ENCODE results near the gene LCNL1. TPM values are rescaled to one million over a fixed set of nuclear protein-coding genes. Genes with fewer than 3 reads are reported as not detected.

The LCNL1 gene
- total RNA-seq, 1 donor from 2014 or later, result 5.1 TPM

GRCh38 chr9:136960212-136960937 is 22.4 kb upstream of the LCNL1 start:
- peak; percentile 37 for ATAC-seq
- Histone ChIP-seq H3K36me3 (no peaks in the 10 kb centered on the region), H3K9me3 (no peaks in the 10 kb centered on the region), H3K27me3 (no peaks in the 10 kb centered on the region), H3K27ac (peak overlapping the region; percentile 24), H3K4me3 (no peak overlapping the region), H3K4me1 (peaks cover 8% of the 10 kb centered on the region)
- intact Hi-C loops (cut with DNase I), result no loop called here
- TF ChIP-seq CTCF (IDR thresholded peaks at IDR 0.05), result no peak
- no peak for DNase-seq

GRCh38 chr9:136960938-136961275 is 21.9 kb upstream of the LCNL1 start:
- H3K9me3 ChIP-seq, result no peaks in the 10 kb centered on the region
- H3K36me3 ChIP-seq, result no peaks in the 10 kb centered on the region
- no peaks in the 10 kb centered on the region for H3K27me3 ChIP-seq
- ATAC-seq (no peak), DNase-seq (no peak)
- no peak overlapping the region for H3K4me3 ChIP-seq
- no peak overlapping the region for H3K27ac ChIP-seq
- no peak for TF ChIP-seq CTCF (IDR thresholded peaks at IDR 0.05)
- peaks cover 9% of the 10 kb centered on the region for H3K4me1 ChIP-seq
- intact Hi-C loops (cut with DNase I), result no loop called here

- Histone ChIP-seq H3K9me3 (no peaks in the 10 kb centered on the region), H3K27ac (peak overlapping the region; percentile 6), H3K4me3 (no peak overlapping the region), H3K4me1 (peaks cover 15% of the 10 kb centered on the region), H3K27me3 (no peaks in the 10 kb centered on the region), H3K36me3 (no peaks in the 10 kb centered on the region)
- ATAC-seq, result peak; percentile 7
- intact Hi-C loops (cut with DNase I), result no loop called here
- no peak for DNase-seq
- no peak for TF ChIP-seq CTCF (IDR thresholded peaks at IDR 0.05)
Observed at GRCh38 chr9:136961279-136962065, 21.3 kb upstream of the LCNL1 start.

- H3K27ac ChIP-seq, result no peak overlapping the region
- no peak for TF ChIP-seq CTCF (IDR thresholded peaks at IDR 0.05)
- no peaks in the 10 kb centered on the region for H3K9me3 ChIP-seq
- ATAC-seq (no peak), DNase-seq (no peak)
- H3K4me3 ChIP-seq, result no peak overlapping the region
- H3K27me3 ChIP-seq, result no peaks in the 10 kb centered on the region
- no peaks in the 10 kb centered on the region for H3K36me3 ChIP-seq
- intact Hi-C loops (cut with DNase I), result no loop called here
- H3K4me1 ChIP-seq, result peaks cover 15% of the 10 kb centered on the region
Observed at GRCh38 chr9:136962163-136962562, 20.6 kb upstream of the LCNL1 start.

GRCh38 chr9:136962701-136963248 is 20.0 kb upstream of the LCNL1 start:
- Histone ChIP-seq H3K4me1 (peaks cover 15% of the 10 kb centered on the region), H3K27ac (no peak overlapping the region), H3K36me3 (no peaks in the 10 kb centered on the region), H3K27me3 (no peaks in the 10 kb centered on the region), H3K4me3 (no peak overlapping the region), H3K9me3 (no peaks in the 10 kb centered on the region)
- ATAC-seq (no peak), DNase-seq (no peak)
- intact Hi-C loops (cut with DNase I), result no loop called here
- no peak for TF ChIP-seq CTCF (IDR thresholded peaks at IDR 0.05)
